GM21528 (cell line): ENCODE measurements around the gene CFHR5.
A peak's percentile ranks its signal among the peaks of the same experiment; 100 is the strongest.
"Not testable (repeated sequence)": the region's sequence is repeated elsewhere in the genome, so short reads cannot be mapped to it uniquely, and the experiment has no call there.

Source experiments
- ATAC-seq: cut with Tn5 transposase; IDR thresholded peaks from one replicate; pipeline ENCODE4 v1.9.1; 2021; ENCODE audit warnings: mild to moderate bottlenecking, moderate library complexity; ENCODE audit not compliant: unreplicated experiment, low FRiP score

The CFHR5 gene

GRCh38 chr1:197016751-197017150, 39.4 kb downstream of the CFHR5 start:
- no peak for ATAC-seq

- ATAC-seq = no peak
Observed at GRCh38 chr1:197017558-197018146, 40.3 kb downstream of the CFHR5 start.

GRCh38 chr1:197021716-197022115, 44.4 kb downstream of the CFHR5 start:
- no peak for ATAC-seq

GRCh38 chr1:197024460-197024859, 47.1 kb downstream of the CFHR5 start:
- ATAC-seq = no peak

GRCh38 chr1:197027359-197027758, 50.0 kb downstream of the CFHR5 start:
- ATAC-seq = no peak

- ATAC-seq = no peak
Observed at GRCh38 chr1:197029749-197030148, 52.4 kb downstream of the CFHR5 start.

- not testable (repeated sequence) for ATAC-seq
Observed at GRCh38 chr1:197034631-197035339, 57.4 kb downstream of the CFHR5 start.

GRCh38 chr1:197036861-197037260, 59.5 kb downstream of the CFHR5 start:
- ATAC-seq = no peak

GRCh38 chr1:197041486-197042353, 64.4 kb downstream of the CFHR5 start:
- peak; percentile 92 for ATAC-seq

- no peak for ATAC-seq
Observed at GRCh38 chr1:197042676-197043341, 65.5 kb downstream of the CFHR5 start.

- no peak for ATAC-seq
Observed at GRCh38 chr1:197049100-197049499, 71.7 kb downstream of the CFHR5 start.
